Measurements from ENCODE around the gene DMD.

DNA sequence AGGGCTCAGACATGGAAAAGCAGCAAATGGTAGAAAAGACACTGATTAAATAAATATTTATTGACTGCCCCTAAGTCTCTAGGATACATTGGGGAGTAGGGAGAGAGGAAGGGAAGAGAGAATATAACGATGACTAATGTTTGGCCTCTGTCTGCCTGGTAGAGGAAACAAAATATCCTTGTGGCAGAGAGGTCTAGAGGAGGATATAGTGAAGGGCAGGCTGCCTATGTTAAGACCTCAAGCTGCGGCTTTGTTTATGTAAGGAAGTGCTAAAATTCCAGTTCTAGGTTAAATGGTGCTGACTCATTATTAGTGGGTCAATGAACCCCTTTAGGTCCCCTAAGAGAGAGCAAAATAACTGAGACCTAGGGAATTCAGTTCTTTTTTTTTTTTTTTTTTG, 1712.2 kb downstream of the DMD start:
- TF ChIP-seq, protein P1, sequence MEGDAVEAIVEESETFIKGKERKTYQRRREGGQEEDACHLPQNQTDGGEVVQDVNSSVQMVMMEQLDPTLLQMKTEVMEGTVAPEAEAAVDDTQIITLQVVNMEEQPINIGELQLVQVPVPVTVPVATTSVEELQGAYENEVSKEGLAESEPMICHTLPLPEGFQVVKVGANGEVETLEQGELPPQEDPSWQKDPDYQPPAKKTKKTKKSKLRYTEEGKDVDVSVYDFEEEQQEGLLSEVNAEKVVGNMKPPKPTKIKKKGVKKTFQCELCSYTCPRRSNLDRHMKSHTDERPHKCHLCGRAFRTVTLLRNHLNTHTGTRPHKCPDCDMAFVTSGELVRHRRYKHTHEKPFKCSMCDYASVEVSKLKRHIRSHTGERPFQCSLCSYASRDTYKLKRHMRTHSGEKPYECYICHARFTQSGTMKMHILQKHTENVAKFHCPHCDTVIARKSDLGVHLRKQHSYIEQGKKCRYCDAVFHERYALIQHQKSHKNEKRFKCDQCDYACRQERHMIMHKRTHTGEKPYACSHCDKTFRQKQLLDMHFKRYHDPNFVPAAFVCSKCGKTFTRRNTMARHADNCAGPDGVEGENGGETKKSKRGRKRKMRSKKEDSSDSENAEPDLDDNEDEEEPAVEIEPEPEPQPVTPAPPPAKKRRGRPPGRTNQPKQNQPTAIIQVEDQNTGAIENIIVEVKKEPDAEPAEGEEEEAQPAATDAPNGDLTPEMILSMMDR (IDR thresholded peaks at IDR 0.05): no peak
- no peak for TF ChIP-seq POLR2AphosphoS5 (IDR thresholded peaks at IDR 0.05)
